ENCODE measurements around the gene TEX11. TPM values are rescaled to one million over a fixed set of nuclear protein-coding genes. Genes with fewer than 3 reads are reported as not detected.

Gene TEX11
- total and polyA plus RNA-seq, 9 of the 15 experiments (the other 6 are each of a cell fraction or from before 2014, with no cell fraction given): 0.27 to 1.1 (median 0.45) TPM

DNA sequence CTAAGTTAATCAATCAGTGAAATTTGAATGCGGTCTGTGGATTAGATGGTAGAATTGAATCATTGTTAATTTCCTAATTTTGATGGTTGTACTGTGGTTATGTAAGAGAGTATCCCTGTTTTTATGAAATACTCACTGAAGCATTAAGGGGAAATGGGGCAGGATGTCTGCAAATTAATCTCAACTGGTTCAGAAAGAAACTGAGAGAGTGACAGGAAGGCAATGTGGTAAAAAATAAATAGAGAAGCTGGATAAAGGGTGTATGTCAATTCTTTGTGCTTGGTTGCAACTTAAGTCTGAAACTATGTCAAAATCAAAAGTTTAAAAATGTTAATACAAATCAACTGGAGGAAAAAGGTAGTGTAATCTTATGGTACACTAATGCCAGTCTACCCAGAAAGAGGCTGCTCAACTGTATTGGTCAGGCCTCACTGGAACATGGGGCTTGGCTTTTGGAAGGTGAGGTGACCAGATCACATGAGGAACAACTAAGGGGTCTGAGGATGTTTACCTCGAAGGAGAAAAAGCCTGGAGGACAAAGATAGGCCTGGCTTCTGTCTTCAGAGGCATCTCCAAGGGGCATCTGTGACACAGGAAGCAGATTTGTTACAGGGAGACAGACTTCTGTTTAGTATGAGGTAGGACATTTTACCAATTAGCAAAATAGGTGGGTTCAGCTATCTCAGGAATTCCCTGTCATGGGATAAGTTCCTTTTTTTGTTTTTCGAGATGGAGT, 380.7 kb downstream of the TEX11 start:
- in situ Hi-C loops (cut with MboI): no loop called here
- no peaks in the 10 kb centered on the region for H4K20me1 ChIP-seq (replicated peaks; ENCODE audit: control insufficient read depth, insufficient read depth, low read length)
- CTCF ChIA-PET (ENCODE audit: low intra/inter-chr PET ratio): no interaction called here
- POLR2A ChIA-PET: no interaction called here
- H3K9me1 ChIP-seq (ENCODE audit: control insufficient read depth, insufficient read depth, low read length): no peaks in the 10 kb centered on the region
- DNase-seq (ENCODE audit: extremely low read depth in 1 of 4, low spot score in 3 of 4) (no peak), FAIRE-seq (no peak), ATAC-seq (no peak)
- no peaks in the 10 kb centered on the region for H3K36me3 ChIP-seq (ENCODE audit: control insufficient read depth, insufficient read depth, low read length)
- H3K9ac ChIP-seq (ENCODE audit: insufficient read depth in 1 of 2, low read depth in 2 of 2, low read length in 2 of 2): no peak overlapping the region
- TF ChIP-seq THRB (CRISPR knock-in tag; conservative IDR thresholded peaks at IDR 0.05) (no peak), NFXL1 (CRISPR knock-in tag; IDR thresholded peaks at IDR 0.05) (no peak), GABPA (tag; conservative IDR thresholded peaks at IDR 0.05; ENCODE audit: low read depth) (no peak), SLC30A9 (CRISPR knock-in tag; IDR thresholded peaks at IDR 0.05) (no peak), ZKSCAN1 (IDR thresholded peaks at IDR 0.05; ENCODE audit: low read depth, low read length) (no peak), TGIF2 (CRISPR knock-in tag; IDR thresholded peaks at IDR 0.05) (no peak), RNF219 (CRISPR knock-in tag; IDR thresholded peaks at IDR 0.05) (no peak), GATA2 (CRISPR knock-in tag; IDR thresholded peaks at IDR 0.05) (no peak), SIX5 (IDR thresholded peaks at IDR 0.05; ENCODE audit: borderline replicate concordance in 1 of 2, insufficient read depth in 1 of 2, low read depth in 1 of 2, low read length in 2 of 2) (no peak)
- TF ChIP-seq, protein P1, sequence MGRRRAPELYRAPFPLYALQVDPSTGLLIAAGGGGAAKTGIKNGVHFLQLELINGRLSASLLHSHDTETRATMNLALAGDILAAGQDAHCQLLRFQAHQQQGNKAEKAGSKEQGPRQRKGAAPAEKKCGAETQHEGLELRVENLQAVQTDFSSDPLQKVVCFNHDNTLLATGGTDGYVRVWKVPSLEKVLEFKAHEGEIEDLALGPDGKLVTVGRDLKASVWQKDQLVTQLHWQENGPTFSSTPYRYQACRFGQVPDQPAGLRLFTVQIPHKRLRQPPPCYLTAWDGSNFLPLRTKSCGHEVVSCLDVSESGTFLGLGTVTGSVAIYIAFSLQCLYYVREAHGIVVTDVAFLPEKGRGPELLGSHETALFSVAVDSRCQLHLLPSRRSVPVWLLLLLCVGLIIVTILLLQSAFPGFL (CRISPR knock-in tag; IDR thresholded peaks at IDR 0.05): no peak
- TF ChIP-seq, protein P2, sequence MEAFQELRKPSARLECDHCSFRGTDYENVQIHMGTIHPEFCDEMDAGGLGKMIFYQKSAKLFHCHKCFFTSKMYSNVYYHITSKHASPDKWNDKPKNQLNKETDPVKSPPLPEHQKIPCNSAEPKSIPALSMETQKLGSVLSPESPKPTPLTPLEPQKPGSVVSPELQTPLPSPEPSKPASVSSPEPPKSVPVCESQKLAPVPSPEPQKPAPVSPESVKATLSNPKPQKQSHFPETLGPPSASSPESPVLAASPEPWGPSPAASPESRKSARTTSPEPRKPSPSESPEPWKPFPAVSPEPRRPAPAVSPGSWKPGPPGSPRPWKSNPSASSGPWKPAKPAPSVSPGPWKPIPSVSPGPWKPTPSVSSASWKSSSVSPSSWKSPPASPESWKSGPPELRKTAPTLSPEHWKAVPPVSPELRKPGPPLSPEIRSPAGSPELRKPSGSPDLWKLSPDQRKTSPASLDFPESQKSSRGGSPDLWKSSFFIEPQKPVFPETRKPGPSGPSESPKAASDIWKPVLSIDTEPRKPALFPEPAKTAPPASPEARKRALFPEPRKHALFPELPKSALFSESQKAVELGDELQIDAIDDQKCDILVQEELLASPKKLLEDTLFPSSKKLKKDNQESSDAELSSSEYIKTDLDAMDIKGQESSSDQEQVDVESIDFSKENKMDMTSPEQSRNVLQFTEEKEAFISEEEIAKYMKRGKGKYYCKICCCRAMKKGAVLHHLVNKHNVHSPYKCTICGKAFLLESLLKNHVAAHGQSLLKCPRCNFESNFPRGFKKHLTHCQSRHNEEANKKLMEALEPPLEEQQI (IDR thresholded peaks at IDR 0.05): no peak
- intact Hi-C loops (cut with micrococcal nuclease): no loop called here
- H3K27ac ChIP-seq (ENCODE audit: extremely low read depth, low read depth, low read length): no peak overlapping the region
- no peak overlapping the region for H3K4me3 ChIP-seq
- no peak overlapping the region for H3K4me2 ChIP-seq (ENCODE audit: insufficient read depth, low read length)
- no peak overlapping the region for H2AFZ ChIP-seq (ENCODE audit: low read depth, low read length)
- H3K79me2 ChIP-seq (ENCODE audit: control insufficient read depth, insufficient read depth, low read length): no peaks in the 10 kb centered on the region
- peaks cover 0 to 4% of the 10 kb centered on the region in 2 experiments; a peak in 3 of 5 replicates for H3K27me3 ChIP-seq (ENCODE audit: control insufficient read depth in 2 of 2, insufficient read depth in 2 of 2, low read length in 2 of 2)
- H3K9me3 ChIP-seq (replicated peaks; ENCODE audit: control insufficient read depth, insufficient read depth, low read depth, low read length): no peaks in the 10 kb centered on the region
- WGBS (ENCODE audit: insufficient coverage, low coverage, missing lambda C conversion rate): 4% methylated on average over 3 of the region's 3 CpGs
- no peaks in the 10 kb centered on the region for H3K4me1 ChIP-seq (replicated peaks in 1 of 2; ENCODE audit: control insufficient read depth in 2 of 2, insufficient read depth in 2 of 2, low read length in 2 of 2)
- BruUV-seq (replicated peaks): no TSS peak

All from K562 (cell line).